Ishikawa (cell line): ENCODE measurements around the gene SRRM3.

ENCODE experiments used
- CEBPB ChIP-seq: IDR thresholded peaks from 2 replicates; pipeline ENCODE4 v1.6.1; 2012
- CREB1 ChIP-seq: IDR thresholded peaks from 2 replicates; pipeline ENCODE4 v1.6.1; 2012; ENCODE audit warnings: low read depth
- EGR1 ChIP-seq: IDR thresholded peaks from 2 replicates; pipeline ENCODE4 v1.6.1; 2012
- EP300 ChIP-seq: IDR thresholded peaks from 2 replicates; pipeline ENCODE4 v1.6.1; 2012; ENCODE audit warnings: borderline replicate concordance
- FOXM1 ChIP-seq: IDR thresholded peaks from 2 replicates; pipeline ENCODE4 v1.6.1; 2012; ENCODE audit warnings: low read depth, borderline replicate concordance
- NFIC ChIP-seq: IDR thresholded peaks from 2 replicates; pipeline ENCODE4 v1.6.1; 2012
- RAD21 ChIP-seq: IDR thresholded peaks from 2 replicates; pipeline ENCODE4 v1.6.1; 2012; ENCODE audit warnings: low read depth
- TAF1 ChIP-seq: IDR thresholded peaks from 2 replicates; pipeline ENCODE4 v1.6.1; 2012; ENCODE audit warnings: low read depth, mild to moderate bottlenecking
- TCF12 ChIP-seq: IDR thresholded peaks from 2 replicates; pipeline ENCODE4 v1.6.1; 2012; ENCODE audit warnings: low read depth
- TEAD4 ChIP-seq: IDR thresholded peaks from 2 replicates; pipeline ENCODE4 v1.6.1; 2012
- USF1 ChIP-seq: IDR thresholded peaks from 2 replicates; pipeline ENCODE4 v1.6.1; 2012
- YY1 ChIP-seq: IDR thresholded peaks from 2 replicates; pipeline ENCODE4 v1.6.1; 2012; ENCODE audit warnings: low read depth
- ZBTB7A ChIP-seq: IDR thresholded peaks from 2 replicates; pipeline ENCODE4 v1.6.1; 2012; ENCODE audit warnings: low read depth
- TF ChIP-seq, protein P1 (sequence below): IDR thresholded peaks from 2 replicates; pipeline ENCODE4 v1.6.1; 2012; ENCODE audit warnings: low read depth, mild to moderate bottlenecking
- TF ChIP-seq, protein P2 (sequence below): IDR thresholded peaks from 2 replicates; pipeline ENCODE4 v1.6.1; 2012

The SRRM3 gene

GRCh38 chr7:76220185-76221057 lies 18.7 kb downstream of the SRRM3 start:
- TF ChIP-seq TEAD4 (peak; percentile 79), YY1 (peak; percentile 14; the same call in 1 of the 2 replicates), TCF12 (no peak), EGR1 (no peak), EP300 (no peak), TAF1 (no peak), ZBTB7A (no peak), CEBPB (no peak), CREB1 (no peak), RAD21 (peak; percentile 65), NFIC (peak; percentile 74)
- TF ChIP-seq, protein P1, sequence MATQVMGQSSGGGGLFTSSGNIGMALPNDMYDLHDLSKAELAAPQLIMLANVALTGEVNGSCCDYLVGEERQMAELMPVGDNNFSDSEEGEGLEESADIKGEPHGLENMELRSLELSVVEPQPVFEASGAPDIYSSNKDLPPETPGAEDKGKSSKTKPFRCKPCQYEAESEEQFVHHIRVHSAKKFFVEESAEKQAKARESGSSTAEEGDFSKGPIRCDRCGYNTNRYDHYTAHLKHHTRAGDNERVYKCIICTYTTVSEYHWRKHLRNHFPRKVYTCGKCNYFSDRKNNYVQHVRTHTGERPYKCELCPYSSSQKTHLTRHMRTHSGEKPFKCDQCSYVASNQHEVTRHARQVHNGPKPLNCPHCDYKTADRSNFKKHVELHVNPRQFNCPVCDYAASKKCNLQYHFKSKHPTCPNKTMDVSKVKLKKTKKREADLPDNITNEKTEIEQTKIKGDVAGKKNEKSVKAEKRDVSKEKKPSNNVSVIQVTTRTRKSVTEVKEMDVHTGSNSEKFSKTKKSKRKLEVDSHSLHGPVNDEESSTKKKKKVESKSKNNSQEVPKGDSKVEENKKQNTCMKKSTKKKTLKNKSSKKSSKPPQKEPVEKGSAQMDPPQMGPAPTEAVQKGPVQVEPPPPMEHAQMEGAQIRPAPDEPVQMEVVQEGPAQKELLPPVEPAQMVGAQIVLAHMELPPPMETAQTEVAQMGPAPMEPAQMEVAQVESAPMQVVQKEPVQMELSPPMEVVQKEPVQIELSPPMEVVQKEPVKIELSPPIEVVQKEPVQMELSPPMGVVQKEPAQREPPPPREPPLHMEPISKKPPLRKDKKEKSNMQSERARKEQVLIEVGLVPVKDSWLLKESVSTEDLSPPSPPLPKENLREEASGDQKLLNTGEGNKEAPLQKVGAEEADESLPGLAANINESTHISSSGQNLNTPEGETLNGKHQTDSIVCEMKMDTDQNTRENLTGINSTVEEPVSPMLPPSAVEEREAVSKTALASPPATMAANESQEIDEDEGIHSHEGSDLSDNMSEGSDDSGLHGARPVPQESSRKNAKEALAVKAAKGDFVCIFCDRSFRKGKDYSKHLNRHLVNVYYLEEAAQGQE, result peak; percentile 32; the same call in 1 of the 2 replicates
- TF ChIP-seq, protein P2, sequence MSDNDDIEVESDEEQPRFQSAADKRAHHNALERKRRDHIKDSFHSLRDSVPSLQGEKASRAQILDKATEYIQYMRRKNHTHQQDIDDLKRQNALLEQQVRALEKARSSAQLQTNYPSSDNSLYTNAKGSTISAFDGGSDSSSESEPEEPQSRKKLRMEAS, result no peak

GRCh38 chr7:76222333-76222732 lies 20.6 kb downstream of the SRRM3 start:
- TF ChIP-seq EP300 (no peak), FOXM1 (no peak), YY1 (no peak), CEBPB (no peak), EGR1 (no peak), TAF1 (no peak), TCF12 (no peak), TEAD4 (no peak)
- TF ChIP-seq, protein P2, result no peak

- TF ChIP-seq, protein P2, result no peak
- TF ChIP-seq TCF12 (no peak), EGR1 (no peak), ZBTB7A (no peak), EP300 (no peak)
These were observed 21.1 kb downstream of the SRRM3 start for GRCh38 chr7:76222839-76223238.

DNA sequence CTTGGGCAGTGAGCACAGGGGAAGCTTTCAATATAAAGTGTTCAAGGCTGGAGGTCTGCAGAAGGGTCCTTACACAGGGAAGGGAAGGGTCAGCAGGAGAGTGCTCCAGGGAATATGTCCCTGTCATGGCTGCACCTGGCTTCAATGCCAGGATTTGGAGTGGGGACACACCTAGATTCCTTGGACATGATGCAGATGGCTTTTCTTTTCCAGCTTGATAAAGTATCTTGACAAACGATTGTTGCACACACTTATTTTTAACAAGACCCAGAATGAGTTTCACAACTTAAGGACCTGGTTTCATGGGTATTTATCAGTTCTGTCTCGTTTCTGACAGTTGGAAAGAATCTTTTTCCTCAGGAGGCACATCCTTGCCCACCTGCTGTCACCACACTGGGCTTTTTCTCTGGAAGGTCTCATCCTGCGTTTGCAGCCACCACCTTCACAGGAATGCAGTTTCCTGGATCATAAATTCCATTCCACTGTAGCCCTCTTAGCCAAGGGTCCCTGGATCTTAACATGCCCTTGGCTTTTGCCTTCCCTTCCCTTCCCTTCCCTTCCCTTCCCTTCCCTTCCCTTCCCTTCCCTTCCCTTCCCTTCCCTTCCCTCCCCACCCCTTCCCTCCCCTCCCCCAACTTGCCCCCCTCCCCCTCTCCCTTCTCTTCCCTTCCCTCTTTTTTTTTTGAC lies 21.7 kb downstream of the SRRM3 start:
- TF ChIP-seq, protein P1, result no peak
- no peak for TF ChIP-seq TAF1

DNA sequence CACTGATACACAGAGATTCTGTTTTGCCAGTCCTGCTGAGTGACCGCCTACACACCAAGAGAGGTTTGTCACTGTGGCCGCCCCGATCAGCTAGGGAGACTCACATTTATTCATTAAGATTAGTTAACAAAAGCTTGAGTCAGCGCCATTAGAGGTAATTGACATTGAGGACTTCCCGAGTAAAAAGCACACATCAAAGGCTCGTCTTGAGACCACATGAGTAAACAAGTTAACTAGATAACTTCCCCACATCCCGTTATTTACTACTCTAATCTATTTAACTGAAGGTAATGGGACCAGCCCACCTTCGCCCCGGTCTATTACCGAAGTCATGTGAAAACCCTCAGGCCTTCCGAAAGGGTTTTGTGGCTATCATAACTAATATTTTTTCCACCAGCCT lies 23.0 kb downstream of the SRRM3 start:
- no peak for TF ChIP-seq CEBPB
- TF ChIP-seq RAD21, result no peak
- no peak for TF ChIP-seq YY1
- no peak for TF ChIP-seq CREB1
- no peak for TF ChIP-seq EGR1
- no peak for TF ChIP-seq EP300
- no peak for TF ChIP-seq ZBTB7A
- TF ChIP-seq USF1, result no peak
- TF ChIP-seq FOXM1, result no peak

- TF ChIP-seq, protein P1, result peak; percentile 88
- TF ChIP-seq TAF1, result no peak
These were observed 23.7 kb downstream of the SRRM3 start for GRCh38 chr7:76225379-76225778.
